Left ventricle myocardium inferior (tissue), 1 donor: ENCODE results near the gene UBA5. TPM values are rescaled to one million over a fixed set of nuclear protein-coding genes. Genes with fewer than 3 reads are reported as not detected.
A peak's percentile ranks its signal among the peaks of the same experiment; 100 is the strongest.

Experiments
- DNase-seq: peaks from one replicate; pipeline ENCODE4 v3.0.0-alpha.2; 2020
- H3K27ac ChIP-seq: fragments of 200-600 bp; replicated peaks from 2 replicates; pipeline ENCODE4 v1.8.0; 2021
- H3K27me3 ChIP-seq: fragments of 200-600 bp; 2 replicates; pipeline ENCODE4 v1.8.0; 2021; ENCODE audit warnings: low read depth
- H3K36me3 ChIP-seq: fragments of 200-600 bp; 2 replicates; pipeline ENCODE4 v1.8.0; 2021
- H3K4me1 ChIP-seq: fragments of 200-600 bp; 2 replicates; pipeline ENCODE4 v1.8.0; 2021
- H3K4me3 ChIP-seq: fragments of 200-600 bp; 2 replicates; pipeline ENCODE4 v1.8.0; 2021; ENCODE audit warnings: mild to moderate bottlenecking, moderate library complexity
- H3K9me3 ChIP-seq: fragments of 200-600 bp; replicated peaks from 2 replicates; pipeline ENCODE4 v1.8.0; 2021
- CTCF ChIP-seq: fragments of 200-600 bp; IDR thresholded peaks from 2 replicates; pipeline ENCODE4 v1.8.0; 2021; ENCODE audit warnings: antibody characterized with exemption, mild to moderate bottlenecking, borderline replicate concordance
- intact Hi-C: fragments of 100-400 bp; cut with micrococcal nuclease; formaldehyde crosslinking; loops from one replicate; pipeline ENCODE4 v1.11.0; 2022
- total RNA-seq: library from RNA; stranded (reverse); fragmentation: NEBNext Ultra II Directional; extraction: Animal tissue kit (Norgen Biotek cat#: 25700); gene quantifications from one replicate; pipeline ENCODE4 v1.2.1, GENCODE V29; 2021
- donor health status: DM: no; HTN: yes; CAD: no; lungs with severe emphysema.

Gene UBA5
- total RNA-seq, 1 donor from 2014 or later: 37.5 TPM

- H3K36me3 ChIP-seq: peaks cover 97% of the 10 kb centered on the region
- H3K27ac ChIP-seq: peak overlapping the region; percentile 57
- H3K4me3 ChIP-seq: no peak overlapping the region
- no peak for TF ChIP-seq CTCF
- intact Hi-C loops: loop anchor here (10.0 kb wide), 1 partner anchor 185 kb away; no protein-coding TSS in a partner anchor
- H3K4me1 ChIP-seq: no peaks in the 10 kb centered on the region
- H3K27me3 ChIP-seq: no peaks in the 10 kb centered on the region
- H3K9me3 ChIP-seq: no peaks in the 10 kb centered on the region
- no peak for DNase-seq
These were observed 29.9 kb downstream of the UBA5 start for GRCh38 chr3:132690040-132690439.

DNA sequence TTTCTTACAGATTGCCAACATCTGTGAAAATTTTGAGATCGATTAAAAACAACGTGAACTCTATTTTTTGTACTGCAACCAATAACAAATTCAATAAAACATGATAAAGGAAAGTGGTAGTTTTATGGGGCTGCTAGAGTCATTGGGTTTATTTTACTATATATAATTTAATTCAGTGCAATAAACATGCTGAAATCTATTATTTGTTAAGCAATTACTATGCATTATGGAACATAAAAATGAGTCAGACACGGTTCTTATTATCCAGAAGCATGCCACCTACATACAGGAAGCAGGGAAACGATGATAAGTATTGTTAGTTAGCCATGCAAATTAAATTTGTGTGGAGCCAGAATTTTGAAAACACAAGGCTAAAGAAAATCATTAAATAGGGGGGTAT, 34.9 kb downstream of the UBA5 start:
- intact Hi-C loops: loop anchor here (10.0 kb wide), 1 partner anchor 190 kb away; no protein-coding TSS in a partner anchor
- no peak for TF ChIP-seq CTCF
- Histone ChIP-seq H3K4me1 (no peaks in the 10 kb centered on the region), H3K36me3 (peaks cover 98% of the 10 kb centered on the region), H3K27ac (no peak overlapping the region), H3K27me3 (no peaks in the 10 kb centered on the region), H3K9me3 (no peaks in the 10 kb centered on the region), H3K4me3 (no peak overlapping the region)
- DNase-seq: no peak

DNA sequence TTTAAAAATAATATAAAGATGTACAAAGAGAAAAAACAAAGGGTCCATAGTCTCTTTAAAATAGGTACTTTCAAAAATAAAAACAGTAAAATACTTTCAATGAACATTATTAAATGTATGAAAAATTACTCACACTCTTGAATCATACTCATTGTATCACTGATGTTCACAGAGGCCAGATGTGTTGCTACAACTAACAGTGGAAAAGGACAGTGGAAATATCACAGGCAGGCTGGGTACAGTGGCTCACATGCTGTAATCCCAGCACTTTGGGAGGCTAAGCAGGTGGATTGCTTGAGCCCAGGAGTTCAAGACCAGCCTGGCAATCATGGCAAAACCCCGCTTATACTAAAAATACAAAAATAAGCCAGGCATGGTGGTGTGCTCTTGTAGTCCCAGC, 35.3 kb downstream of the UBA5 start:
- no peaks in the 10 kb centered on the region for H3K27me3 ChIP-seq
- intact Hi-C loops: loop anchor here (10.0 kb wide), 1 partner anchor 191 kb away; no protein-coding TSS in a partner anchor
- H3K27ac ChIP-seq: no peak overlapping the region
- H3K36me3 ChIP-seq: peaks cover 98% of the 10 kb centered on the region
- no peak for TF ChIP-seq CTCF
- H3K4me3 ChIP-seq: no peak overlapping the region
- no peaks in the 10 kb centered on the region for H3K9me3 ChIP-seq
- no peaks in the 10 kb centered on the region for H3K4me1 ChIP-seq
- DNase-seq: no peak

DNA sequence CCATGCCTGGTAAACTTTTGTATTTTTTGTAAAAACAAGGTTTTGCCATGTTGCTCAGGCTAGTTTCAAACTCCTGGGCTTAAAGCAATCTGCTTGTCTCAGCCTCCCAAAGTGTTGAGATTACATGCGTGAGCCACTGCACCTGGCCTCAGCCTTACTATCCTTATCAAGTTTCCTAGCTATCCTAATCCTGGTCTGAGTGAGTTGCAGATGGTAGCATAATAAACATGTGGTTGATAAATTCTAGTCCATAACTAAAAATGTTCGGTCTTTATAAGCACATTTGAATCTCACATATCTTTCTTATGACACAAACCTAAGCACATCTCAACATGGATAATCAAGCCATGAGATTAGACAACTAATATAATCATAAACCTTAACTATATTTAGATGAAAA, 43.6 kb downstream of the UBA5 start:
- H3K4me1 ChIP-seq: no peaks in the 10 kb centered on the region
- H3K36me3 ChIP-seq: peaks cover 98% of the 10 kb centered on the region
- intact Hi-C loops: no loop called here
- H3K27me3 ChIP-seq: no peaks in the 10 kb centered on the region
- no peak for DNase-seq
- H3K27ac ChIP-seq: no peak overlapping the region
- no peaks in the 10 kb centered on the region for H3K9me3 ChIP-seq
- no peak overlapping the region for H3K4me3 ChIP-seq
- TF ChIP-seq CTCF: no peak

GRCh38 chr3:132709761-132710160, 49.6 kb downstream of the UBA5 start:
- H3K27ac ChIP-seq: no peak overlapping the region
- intact Hi-C loops: no loop called here
- H3K36me3 ChIP-seq: peaks cover 85% of the 10 kb centered on the region
- peaks cover 10% of the 10 kb centered on the region for H3K4me1 ChIP-seq
- no peak for DNase-seq
- TF ChIP-seq CTCF: no peak
- H3K27me3 ChIP-seq: no peaks in the 10 kb centered on the region
- no peaks in the 10 kb centered on the region for H3K9me3 ChIP-seq
- H3K4me3 ChIP-seq: no peak overlapping the region
